ENCODE results near the gene PDGFB.

The PDGFB gene

GRCh38 chr22:39231197-39231950, 13.4 kb downstream of the PDGFB start:
- Histone ChIP-seq H2AFZ (ENCODE audit: low read length, unreplicated experiment) (no peak overlapping the region), H3K36me3 (ENCODE audit: insufficient read depth, low read length) (no peaks in the 10 kb centered on the region), H3K27me3 (ENCODE audit: insufficient read depth, low read length) (no peaks in the 10 kb centered on the region), H3K4me1 (ENCODE audit: control insufficient read depth, insufficient read depth, low read length, unreplicated experiment) (no peaks in the 10 kb centered on the region), H3K79me2 (ENCODE audit: control insufficient read depth, insufficient read depth, low read length, unreplicated experiment) (no peaks in the 10 kb centered on the region), H3K27ac (ENCODE audit: low read depth, low read length) (no peak overlapping the region), H3K4me3 (ENCODE audit: low read depth, low read length) (no peak overlapping the region)

- Histone ChIP-seq H3K4me3 (ENCODE audit: low read depth, low read length) (no peak overlapping the region), H3K27ac (ENCODE audit: low read depth, low read length) (no peak overlapping the region), H3K36me3 (ENCODE audit: insufficient read depth, low read length) (no peaks in the 10 kb centered on the region), H3K4me1 (ENCODE audit: control insufficient read depth, insufficient read depth, low read length, unreplicated experiment) (no peaks in the 10 kb centered on the region), H3K79me2 (ENCODE audit: control insufficient read depth, insufficient read depth, low read length, unreplicated experiment) (no peaks in the 10 kb centered on the region), H3K27me3 (ENCODE audit: insufficient read depth, low read length) (no peaks in the 10 kb centered on the region), H2AFZ (ENCODE audit: low read length, unreplicated experiment) (no peak overlapping the region)
Observed at GRCh38 chr22:39230261-39231196, 14.3 kb downstream of the PDGFB start.

DNA sequence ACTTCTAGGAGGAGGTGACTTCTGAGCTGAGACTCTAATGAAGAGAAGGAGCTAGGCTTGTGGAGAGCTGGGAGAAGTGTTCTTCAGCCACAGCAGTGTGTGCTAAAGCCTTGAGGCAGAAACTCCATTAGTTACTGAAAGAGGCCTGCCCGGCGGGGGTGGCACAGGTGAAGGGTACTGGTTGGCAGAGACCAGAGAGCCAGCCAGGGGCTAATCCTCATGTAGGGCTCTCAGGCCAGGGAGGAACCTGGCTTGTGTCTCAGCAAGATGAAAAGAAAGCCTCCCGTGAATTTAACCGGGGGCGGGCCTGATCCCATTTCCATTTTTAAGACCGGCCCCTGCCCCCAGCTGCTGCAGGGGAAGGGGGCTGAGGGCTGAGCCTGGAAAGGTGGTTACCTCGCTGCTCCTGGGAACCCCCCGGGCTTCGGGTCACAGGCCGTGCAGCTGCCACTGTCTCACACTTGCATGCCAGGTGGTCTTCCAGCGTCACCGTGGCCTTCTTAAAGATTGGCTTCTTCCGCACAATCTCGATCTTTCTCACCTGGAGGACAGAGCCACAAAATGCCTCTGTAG, 15.0 kb downstream of the PDGFB start:
- H3K27ac ChIP-seq (ENCODE audit: low read depth, low read length) = no peak overlapping the region
- no peaks in the 10 kb centered on the region for H3K79me2 ChIP-seq (ENCODE audit: control insufficient read depth, insufficient read depth, low read length, unreplicated experiment)
- no peak overlapping the region for H2AFZ ChIP-seq (ENCODE audit: low read length, unreplicated experiment)
- H3K4me1 ChIP-seq (ENCODE audit: control insufficient read depth, insufficient read depth, low read length, unreplicated experiment) = no peaks in the 10 kb centered on the region
- no peaks in the 10 kb centered on the region for H3K36me3 ChIP-seq (ENCODE audit: insufficient read depth, low read length)
- H3K27me3 ChIP-seq (ENCODE audit: insufficient read depth, low read length) = no peaks in the 10 kb centered on the region
- H3K4me3 ChIP-seq (ENCODE audit: low read depth, low read length) = no peak overlapping the region

GRCh38 chr22:39229075-39229474, 15.7 kb downstream of the PDGFB start:
- Histone ChIP-seq H3K27me3 (ENCODE audit: insufficient read depth, low read length) (no peaks in the 10 kb centered on the region), H3K36me3 (ENCODE audit: insufficient read depth, low read length) (no peaks in the 10 kb centered on the region), H3K4me1 (ENCODE audit: control insufficient read depth, insufficient read depth, low read length, unreplicated experiment) (no peaks in the 10 kb centered on the region), H3K27ac (ENCODE audit: low read depth, low read length) (no peak overlapping the region), H2AFZ (ENCODE audit: low read length, unreplicated experiment) (no peak overlapping the region), H3K4me3 (ENCODE audit: low read depth, low read length) (no peak overlapping the region), H3K79me2 (ENCODE audit: control insufficient read depth, insufficient read depth, low read length, unreplicated experiment) (no peaks in the 10 kb centered on the region)

DNA sequence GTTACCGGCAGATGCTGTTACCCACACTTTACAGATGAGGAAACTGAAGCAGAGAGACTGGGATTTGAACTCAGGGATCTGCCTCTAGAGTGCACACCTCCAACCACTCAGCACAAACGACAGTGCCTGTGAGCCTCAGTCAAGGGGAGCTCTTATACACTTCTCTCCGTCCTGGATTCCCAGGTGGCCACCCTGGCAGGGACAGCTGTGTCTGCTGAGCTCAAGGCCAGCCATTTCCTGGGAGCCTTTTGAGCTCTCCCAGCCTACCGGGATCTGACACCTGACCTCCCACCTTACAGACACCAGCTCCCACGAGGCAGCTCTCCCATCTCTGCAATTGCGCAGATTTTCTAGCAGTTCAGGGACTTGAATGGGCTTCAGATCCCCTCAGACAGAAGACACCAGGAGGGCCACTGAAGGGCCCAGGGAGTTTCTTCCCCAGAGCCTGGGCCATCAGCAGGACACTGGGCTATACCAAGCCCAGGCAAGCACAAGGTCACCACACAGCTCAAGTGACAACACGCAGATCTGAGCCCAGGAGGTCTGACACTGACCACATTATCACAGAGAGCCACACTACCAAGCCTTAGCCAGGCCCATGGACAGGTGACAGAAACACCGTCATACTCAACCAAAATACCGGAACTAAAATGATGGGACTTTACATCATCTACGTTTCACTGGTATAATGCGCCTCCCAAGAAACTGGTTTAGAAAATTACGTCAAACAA, 17.1 kb downstream of the PDGFB start:
- Histone ChIP-seq H3K27me3 (ENCODE audit: insufficient read depth, low read length) (no peaks in the 10 kb centered on the region), H3K4me3 (ENCODE audit: low read depth, low read length) (no peak overlapping the region), H3K4me1 (ENCODE audit: control insufficient read depth, insufficient read depth, low read length, unreplicated experiment) (no peaks in the 10 kb centered on the region), H3K79me2 (ENCODE audit: control insufficient read depth, insufficient read depth, low read length, unreplicated experiment) (no peaks in the 10 kb centered on the region), H3K36me3 (ENCODE audit: insufficient read depth, low read length) (no peaks in the 10 kb centered on the region), H2AFZ (ENCODE audit: low read length, unreplicated experiment) (no peak overlapping the region), H3K27ac (ENCODE audit: low read depth, low read length) (no peak overlapping the region)

GRCh38 chr22:39226353-39226752, 18.4 kb downstream of the PDGFB start:
- Histone ChIP-seq H3K79me2 (ENCODE audit: control insufficient read depth, insufficient read depth, low read length, unreplicated experiment) (no peaks in the 10 kb centered on the region), H3K4me1 (ENCODE audit: control insufficient read depth, insufficient read depth, low read length, unreplicated experiment) (no peaks in the 10 kb centered on the region), H3K36me3 (ENCODE audit: insufficient read depth, low read length) (no peaks in the 10 kb centered on the region), H3K27me3 (ENCODE audit: insufficient read depth, low read length) (no peaks in the 10 kb centered on the region), H3K27ac (ENCODE audit: low read depth, low read length) (no peak overlapping the region), H3K4me3 (ENCODE audit: low read depth, low read length) (no peak overlapping the region), H2AFZ (ENCODE audit: low read length, unreplicated experiment) (no peak overlapping the region)

GRCh38 chr22:39225591-39225990, 19.2 kb downstream of the PDGFB start:
- H3K27me3 ChIP-seq (ENCODE audit: insufficient read depth, low read length) = no peaks in the 10 kb centered on the region
- no peaks in the 10 kb centered on the region for H3K36me3 ChIP-seq (ENCODE audit: insufficient read depth, low read length)
- no peak overlapping the region for H2AFZ ChIP-seq (ENCODE audit: low read length, unreplicated experiment)
- no peak overlapping the region for H3K4me3 ChIP-seq (ENCODE audit: low read depth, low read length)
- H3K27ac ChIP-seq (ENCODE audit: low read depth, low read length) = no peak overlapping the region
- peaks cover 4% of the 10 kb centered on the region for H3K4me1 ChIP-seq (ENCODE audit: control insufficient read depth, insufficient read depth, low read length, unreplicated experiment)
- H3K79me2 ChIP-seq (ENCODE audit: control insufficient read depth, insufficient read depth, low read length, unreplicated experiment) = no peaks in the 10 kb centered on the region

GRCh38 chr22:39224550-39224949, 20.2 kb downstream of the PDGFB start:
- Histone ChIP-seq H3K27ac (ENCODE audit: low read depth, low read length) (no peak overlapping the region), H3K4me3 (ENCODE audit: low read depth, low read length) (no peak overlapping the region), H2AFZ (ENCODE audit: low read length, unreplicated experiment) (no peak overlapping the region), H3K4me1 (ENCODE audit: control insufficient read depth, insufficient read depth, low read length, unreplicated experiment) (peaks cover 4% of the 10 kb centered on the region), H3K79me2 (ENCODE audit: control insufficient read depth, insufficient read depth, low read length, unreplicated experiment) (no peaks in the 10 kb centered on the region), H3K36me3 (ENCODE audit: insufficient read depth, low read length) (no peaks in the 10 kb centered on the region), H3K27me3 (ENCODE audit: insufficient read depth, low read length) (no peaks in the 10 kb centered on the region)

DNA sequence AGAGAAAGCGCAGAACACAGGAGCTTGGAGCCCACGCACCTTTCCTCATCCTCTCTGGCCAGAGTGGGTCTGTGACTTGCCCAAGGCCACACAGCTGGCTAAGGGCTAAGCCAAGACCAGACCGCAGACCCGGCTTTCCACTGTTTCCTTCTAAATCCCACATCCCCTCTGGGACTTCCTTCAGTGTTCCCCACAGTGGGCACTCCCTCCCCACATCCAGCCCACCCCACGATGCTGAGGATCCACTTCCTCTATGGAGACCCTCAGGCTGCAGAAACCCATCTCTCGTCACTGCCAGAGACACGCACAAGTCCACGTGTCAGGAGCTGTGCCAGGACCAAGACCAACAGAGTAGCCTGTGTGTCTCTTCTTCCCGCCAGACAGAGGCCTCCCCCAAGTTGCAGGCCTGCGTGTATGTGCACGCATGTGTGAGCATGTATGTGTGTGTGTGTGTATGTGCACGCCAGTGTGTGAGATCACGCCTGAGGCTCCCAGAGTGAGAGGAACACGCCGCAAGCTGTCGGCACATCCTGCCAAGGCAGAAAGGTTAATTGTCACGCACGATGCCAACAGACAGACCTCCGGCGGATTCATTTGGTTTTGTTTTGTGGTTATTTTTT, 21.6 kb downstream of the PDGFB start:
- no peak overlapping the region for H3K27ac ChIP-seq (ENCODE audit: low read depth, low read length)
- no peaks in the 10 kb centered on the region for H3K36me3 ChIP-seq (ENCODE audit: insufficient read depth, low read length)
- no peaks in the 10 kb centered on the region for H3K27me3 ChIP-seq (ENCODE audit: insufficient read depth, low read length)
- H3K79me2 ChIP-seq (ENCODE audit: control insufficient read depth, insufficient read depth, low read length, unreplicated experiment) = no peaks in the 10 kb centered on the region
- no peak overlapping the region for H3K4me3 ChIP-seq (ENCODE audit: low read depth, low read length)
- no peak overlapping the region for H2AFZ ChIP-seq (ENCODE audit: low read length, unreplicated experiment)
- peaks cover 4% of the 10 kb centered on the region for H3K4me1 ChIP-seq (ENCODE audit: control insufficient read depth, insufficient read depth, low read length, unreplicated experiment)
